T-cell (primary cell): ENCODE results near the gene DIRAS2. TPM values are rescaled to one million over a fixed set of nuclear protein-coding genes. Genes with fewer than 3 reads are reported as not detected.

Experiments used
- ATAC-seq, 4 experiments: fragments of 200-7000 bp in 3 of 4; fragments of 150-1000 bp in 1 of 4; cut with Tn5 transposase; replicated peaks in 1 of 4; 1 replicate in 3 of 4; 2 replicates in 1 of 4; pipeline ENCODE4 v1.10.0; 2021; ENCODE audit warnings: moderate library complexity in 3 of 4, mild to moderate bottlenecking in 2 of 4, moderate number of reproducible peaks in 1 of 4
- CTCF ChIA-PET, 2 donors: fragments of 300-600 bp; sonication (Branson Sonifier 250); formaldehyde crosslinking; loops; one replicate each; lab custom pipeline; 2022; ENCODE audit warnings: antibody characterized with exemption in 2 of 2; lab: Charles Lee
- POLR2A ChIA-PET, 2 donors: fragments of 300-600 bp; sonication (Branson Sonifier 250); formaldehyde crosslinking; loops; one replicate each; lab custom pipeline; 2022; ENCODE audit warnings: antibody characterized with exemption in 2 of 2; lab: Charles Lee
- DNase-seq, 35 experiments: peaks; one replicate each; pipeline versions ENCODE4 v3.0.0 to v3.0.0-alpha.2; 2013 to 2023
- H3K27ac ChIP-seq: one replicate; pipeline ENCODE4 v1.5.1; 2013; ENCODE audit warnings: low read length
- H3K27me3 ChIP-seq, 2 experiments: replicated peaks in 1 of 2; 1 replicate in 1 of 2; 2 replicates in 1 of 2; pipeline versions ENCODE4 v1.6.1 to v1.7.0; 2013; ENCODE audit warnings: low read length in 1 of 2, mixed read lengths in 1 of 2; ENCODE audit not compliant: control insufficient read depth in 2 of 2, insufficient read depth in 2 of 2; ENCODE audit errors: extremely low read depth in 1 of 2
- H3K36me3 ChIP-seq, 2 donors: 1 replicate in 1 of 2; 2 replicates in 1 of 2; pipeline versions ENCODE4 v1.6.1 to v1.7.0; 2013; ENCODE audit warnings: low read length in 1 of 2; ENCODE audit not compliant: control insufficient read depth in 2 of 2, insufficient read depth in 1 of 2; ENCODE audit errors: extremely low read depth in 1 of 2
- H3K4me1 ChIP-seq, 2 experiments: 1 replicate in 1 of 2; 2 replicates in 1 of 2; pipeline versions ENCODE4 v1.6.1 to v1.7.0; 2013; ENCODE audit warnings: low read length in 2 of 2, mixed read lengths in 1 of 2; ENCODE audit not compliant: insufficient read depth in 2 of 2, control insufficient read depth in 1 of 2; ENCODE audit errors: extremely low read depth in 1 of 2
- H3K4me3 ChIP-seq, 2 donors: 1 replicate in 1 of 2; 2 replicates in 1 of 2; pipeline versions ENCODE4 v1.5.1 to v1.7.0; 2013; ENCODE audit warnings: mild to moderate bottlenecking in 2 of 2, low read length in 1 of 2, moderate library complexity in 1 of 2; ENCODE audit not compliant: control insufficient read depth in 1 of 2; ENCODE audit errors: extremely low read depth in 1 of 2
- H3K9me3 ChIP-seq: 2 replicates; pipeline ENCODE4 v1.7.0; 2013
- H3K27ac Mint-ChIP-seq, 2 donors: one replicate each; pipeline ENCODE4 v1.8.0; 2020 to 2021; ENCODE audit warnings: mild to moderate bottlenecking in 2 of 2, mixed read lengths in 2 of 2
- H3K27me3 Mint-ChIP-seq, 2 donors: one replicate each; pipeline ENCODE4 v1.8.0; 2021 to 2022; ENCODE audit warnings: mixed read lengths in 2 of 2
- H3K36me3 Mint-ChIP-seq: one replicate; pipeline ENCODE4 v1.8.0; 2021; ENCODE audit warnings: mixed read lengths
- H3K4me1 Mint-ChIP-seq, 3 donors: one replicate each; pipeline ENCODE4 v1.8.0; 2020 to 2022; ENCODE audit warnings: mixed read lengths in 3 of 3, mild to moderate bottlenecking in 1 of 3
- H3K4me3 Mint-ChIP-seq, 3 donors: one replicate each; pipeline ENCODE4 v1.8.0; 2020 to 2022; ENCODE audit warnings: mild to moderate bottlenecking in 3 of 3, mixed read lengths in 3 of 3, moderate library complexity in 3 of 3
- H3K9me3 Mint-ChIP-seq, 3 donors: one replicate each; pipeline ENCODE4 v1.8.0; 2020 to 2022; ENCODE audit warnings: mixed read lengths in 3 of 3
- WGBS: methylation state at CpG from one replicate; pipeline ENCODE4 v1.1.5; 2013; ENCODE audit warnings: missing lambda C conversion rate; ENCODE audit not compliant: insufficient coverage; 5-methylcytosine and 5-hydroxymethylcytosine counted together
- total RNA-seq, 35 experiments: library from RNA in 6 of 35; stranded (reverse) in 6 of 35; fragments of 120-200 nt in 1 of 35; gene quantifications; one replicate each; pipeline versions ENCODE4 v1.2.1 to v1.2.4 and lab custom pipeline; 2013 to 2026

The DIRAS2 gene
- total RNA-seq, 5 donors from 2014 or later (not counting 1 experiment from before 2014, with no cell fraction given), result not detected

GRCh38 chr9:90611121-90611520 is 31.5 kb downstream of the DIRAS2 start:
- H3K4me3 ChIP-seq, result no peak overlapping the region
- Mint-ChIP-seq H3K9me3 (no peaks in the 10 kb centered on the region), H3K4me3 (no peak overlapping the region), H3K27ac (no peak overlapping the region), H3K27me3 (peaks cover 33% of the 10 kb centered on the region in 2 donors), H3K36me3 (no peaks in the 10 kb centered on the region), H3K4me1 (no peaks in the 10 kb centered on the region)
- DNase-seq (no peak), ATAC-seq (no peak)
- H3K27me3 ChIP-seq, result peaks cover 0 to 8% of the 10 kb centered on the region in 2 experiments
- 83% methylated on average over 4 of the region's 7 CpGs for WGBS
- no peak overlapping the region for H3K27ac ChIP-seq
- no peaks in the 10 kb centered on the region for H3K9me3 ChIP-seq
- no peaks in the 10 kb centered on the region for H3K4me1 ChIP-seq
- ChIA-PET CTCF (no interaction called here), POLR2A (interaction anchor here in 1 of 2 donors (0.6 kb wide), 1 partner anchor 34 kb away, joined by 5 read pairs; no protein-coding TSS in a partner anchor)
- H3K36me3 ChIP-seq, result no peaks in the 10 kb centered on the region

DNA sequence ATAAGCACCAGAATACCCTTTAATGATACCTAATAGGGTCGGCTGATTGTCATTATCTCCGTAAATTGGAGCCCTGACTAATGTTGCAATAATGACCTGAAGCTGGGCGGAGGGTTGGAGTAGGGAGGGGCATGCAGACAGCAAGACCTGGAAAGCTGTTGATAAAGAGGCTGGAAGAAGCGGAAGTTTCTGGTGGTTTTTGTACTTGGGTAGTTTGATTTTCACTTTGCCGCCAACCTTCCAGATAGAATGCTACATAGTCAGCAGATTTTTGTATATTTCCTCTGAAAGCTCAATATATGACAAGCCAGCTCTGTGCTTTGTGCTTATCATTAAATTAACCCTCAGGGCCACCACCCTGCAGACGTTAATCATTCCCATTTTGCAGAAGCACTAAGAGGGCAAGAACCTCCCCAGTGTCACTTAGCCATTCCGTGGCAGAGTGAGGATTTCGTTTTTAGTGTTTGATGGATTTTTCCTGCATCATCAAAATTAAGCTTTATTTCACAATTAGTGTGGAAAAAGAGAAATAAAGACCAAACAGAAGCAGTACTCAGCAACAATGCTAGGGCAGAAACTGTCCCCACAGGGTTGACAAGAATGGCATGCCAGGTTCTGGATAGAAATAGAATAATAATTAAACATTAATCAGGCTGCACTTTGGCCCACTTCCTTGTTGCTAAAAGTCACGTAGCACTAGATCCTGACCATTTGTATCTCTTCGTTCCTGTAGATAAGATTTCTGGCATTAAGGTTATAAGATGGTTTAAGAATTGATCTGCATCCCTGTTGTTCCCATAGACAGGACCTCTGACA is 34.7 kb downstream of the DIRAS2 start:
- DNase-seq (no peak), ATAC-seq (no peak)
- H3K27ac Mint-ChIP-seq, result no peak overlapping the region
- H3K27ac ChIP-seq, result no peak overlapping the region
- no peaks in the 10 kb centered on the region for H3K9me3 Mint-ChIP-seq
- ChIA-PET POLR2A (no interaction called here), CTCF (no interaction called here)
- no peak overlapping the region for H3K4me3 ChIP-seq
- H3K4me3 Mint-ChIP-seq, result no peak overlapping the region
- H3K27me3 Mint-ChIP-seq, result peaks cover 20 to 34% of the 10 kb centered on the region in 2 donors
- peaks cover 0 to 8% of the 10 kb centered on the region in 2 experiments for H3K27me3 ChIP-seq
- H3K36me3 Mint-ChIP-seq, result no peaks in the 10 kb centered on the region
- 75% methylated on average over 5 of the region's 10 CpGs for WGBS
- no peaks in the 10 kb centered on the region for H3K4me1 ChIP-seq
- H3K36me3 ChIP-seq, result no peaks in the 10 kb centered on the region
- no peaks in the 10 kb centered on the region for H3K9me3 ChIP-seq
- H3K4me1 Mint-ChIP-seq, result no peaks in the 10 kb centered on the region

- no peaks in the 10 kb centered on the region for H3K36me3 ChIP-seq
- no peak for ATAC-seq
- Mint-ChIP-seq H3K36me3 (no peaks in the 10 kb centered on the region), H3K4me1 (no peaks in the 10 kb centered on the region), H3K27ac (no peak overlapping the region), H3K27me3 (peaks cover 6 to 22% of the 10 kb centered on the region in 2 donors), H3K9me3 (peaks cover 0 to 1% (median 0%) of the 10 kb centered on the region in 3 donors), H3K4me3 (no peak overlapping the region)
- H3K4me1 ChIP-seq, result no peaks in the 10 kb centered on the region
- ChIA-PET POLR2A (no interaction called here), CTCF (no interaction called here)
- H3K4me3 ChIP-seq, result no peak overlapping the region
- peaks cover 2 to 4% of the 10 kb centered on the region in 2 experiments for H3K27me3 ChIP-seq
- 67% methylated on average over 1 of the region's 1 CpG for WGBS
- no peak for DNase-seq
- no peak overlapping the region for H3K27ac ChIP-seq
- H3K9me3 ChIP-seq, result no peaks in the 10 kb centered on the region
Measured at GRCh38 chr9:90600029-90600428, 42.6 kb downstream of the DIRAS2 start.

GRCh38 chr9:90598191-90598590 is 44.4 kb downstream of the DIRAS2 start:
- CTCF ChIA-PET, result no interaction called here
- no peaks in the 10 kb centered on the region for H3K36me3 Mint-ChIP-seq
- WGBS, result no CpG with 5 or more reads among the region's 5 CpGs

GRCh38 chr9:90593646-90594045 is 49.0 kb downstream of the DIRAS2 start:
- Mint-ChIP-seq H3K27me3 (peaks cover 0 to 22% of the 10 kb centered on the region in 2 donors), H3K27ac (no peak overlapping the region), H3K4me1 (no peaks in the 10 kb centered on the region), H3K4me3 (no peak overlapping the region), H3K9me3 (peaks cover 0 to 3% (median 0%) of the 10 kb centered on the region in 3 donors), H3K36me3 (no peaks in the 10 kb centered on the region)
- WGBS, result 69% methylated on average over 2 of the region's 2 CpGs
- CTCF ChIA-PET, result no interaction called here
- no peaks in the 10 kb centered on the region for H3K27me3 ChIP-seq
- DNase-seq (no peak), ATAC-seq (no peak)
- no peaks in the 10 kb centered on the region for H3K36me3 ChIP-seq
- POLR2A ChIA-PET, result no interaction called here
- H3K9me3 ChIP-seq, result no peaks in the 10 kb centered on the region
- H3K4me3 ChIP-seq, result no peak overlapping the region
- no peaks in the 10 kb centered on the region for H3K4me1 ChIP-seq
- H3K27ac ChIP-seq, result no peak overlapping the region

More at GRCh38 chr9:90598191-90598590, 44.4 kb downstream of the DIRAS2 start:
- ATAC-seq (no peak), DNase-seq (no peak)
- POLR2A ChIA-PET, result no interaction called here
- Mint-ChIP-seq H3K4me3 (no peak overlapping the region), H3K27ac (no peak overlapping the region), H3K4me1 (no peaks in the 10 kb centered on the region), H3K27me3 (peaks cover 6 to 25% of the 10 kb centered on the region in 2 donors), H3K9me3 (peaks cover 0 to 3% (median 0%) of the 10 kb centered on the region in 3 donors)
- no peak overlapping the region for H3K27ac ChIP-seq
- no peaks in the 10 kb centered on the region for H3K4me1 ChIP-seq
- no peak overlapping the region for H3K4me3 ChIP-seq
- no peaks in the 10 kb centered on the region for H3K9me3 ChIP-seq
- H3K27me3 ChIP-seq, result peaks cover 2 to 4% of the 10 kb centered on the region in 2 experiments
- H3K36me3 ChIP-seq, result no peaks in the 10 kb centered on the region

- WGBS, result 100% methylated on average over 1 of the region's 2 CpGs
- Histone ChIP-seq H3K27me3 (peaks cover 0 to 4% of the 10 kb centered on the region in 2 experiments), H3K36me3 (no peaks in the 10 kb centered on the region), H3K27ac (no peak overlapping the region), H3K4me1 (no peaks in the 10 kb centered on the region), H3K4me3 (no peak overlapping the region), H3K9me3 (no peaks in the 10 kb centered on the region)
- ChIA-PET CTCF (no interaction called here), POLR2A (no interaction called here)
- ATAC-seq (no peak), DNase-seq (no peak)
- Mint-ChIP-seq H3K27me3 (peaks cover 5 to 9% of the 10 kb centered on the region in 2 donors), H3K9me3 (no peaks in the 10 kb centered on the region), H3K4me1 (no peaks in the 10 kb centered on the region), H3K27ac (no peak overlapping the region), H3K36me3 (no peaks in the 10 kb centered on the region), H3K4me3 (no peak overlapping the region)
Measured at GRCh38 chr9:90580576-90580975, 62.0 kb downstream of the DIRAS2 start.
